Right forelimb (tissue), 1 donor: ENCODE results near the gene PCED1B.
A peak's percentile ranks its signal among the peaks of the same experiment; 100 is the strongest.

Experiments used
- DNase-seq: peaks from one replicate; pipeline ENCODE4 v3.0.0-alpha.2; 2018

Gene PCED1B

GRCh38 chr12:47068539-47068938 is 10.9 kb upstream of the PCED1B start:
- no peak for DNase-seq

- DNase-seq = no peak
Observed at GRCh38 chr12:47070310-47070709, 9.1 kb upstream of the PCED1B start.

- no peak for DNase-seq
Observed at GRCh38 chr12:47071241-47071852, 8.1 kb upstream of the PCED1B start.

GRCh38 chr12:47073951-47074350 is 5.5 kb upstream of the PCED1B start:
- DNase-seq = no peak

- no peak for DNase-seq
Observed at GRCh38 chr12:47074757-47075156, 4.7 kb upstream of the PCED1B start.

GRCh38 chr12:47075192-47076084 is 4.0 kb upstream of the PCED1B start:
- DNase-seq = no peak

- DNase-seq = no peak
Observed at GRCh38 chr12:47077206-47078085, 2.0 kb upstream of the PCED1B start.

- DNase-seq = no peak
Observed at GRCh38 chr12:47078086-47078395, 1.4 kb upstream of the PCED1B start.

- DNase-seq = no peak
Observed at GRCh38 chr12:47078733-47079467, 521 bp upstream of the PCED1B start.

GRCh38 chr12:47079981-47080724 is 732 bp downstream of the PCED1B start:
- DNase-seq = peak; percentile 67

GRCh38 chr12:47080725-47081502 is 1.5 kb downstream of the PCED1B start:
- no peak for DNase-seq

- DNase-seq = no peak
Observed at GRCh38 chr12:47082283-47082682, 2.9 kb downstream of the PCED1B start.

GRCh38 chr12:47082796-47083621 is 3.6 kb downstream of the PCED1B start:
- DNase-seq = no peak

GRCh38 chr12:47084172-47084571 is 4.8 kb downstream of the PCED1B start:
- DNase-seq = no peak

- DNase-seq = no peak
Observed at GRCh38 chr12:47085815-47086252, 6.4 kb downstream of the PCED1B start.

GRCh38 chr12:47087088-47087688 is 7.8 kb downstream of the PCED1B start:
- no peak for DNase-seq

- no peak for DNase-seq
Observed at GRCh38 chr12:47088021-47088944, 8.9 kb downstream of the PCED1B start.

- DNase-seq = no peak
Observed at GRCh38 chr12:47091009-47091408, 11.6 kb downstream of the PCED1B start.

- no peak for DNase-seq
Observed at GRCh38 chr12:47094804-47095203, 15.4 kb downstream of the PCED1B start.
